Subcutaneous adipose tissue (tissue), 4 donors: Measurements from ENCODE around the gene JAZF1. TPM values are rescaled to one million over a fixed set of nuclear protein-coding genes. Genes with fewer than 3 reads are reported as not detected.

Experiments
- total RNA-seq, 4 donors: library from RNA; depleted of rRNA; stranded (reverse); fragments of >200 nt; gene quantifications; one replicate each; pipeline ENCODE4 v1.1.0, GENCODE V29; 2016
- TF ChIP-seq, protein P1 (sequence below): fragments of 450-650 bp; IDR thresholded peaks from one replicate; pipeline ENCODE4 v1.5.1; 2016; ENCODE audit warnings: low read depth, mild to moderate bottlenecking, control low read depth, antibody characterized with exemption, moderate library complexity

The JAZF1 gene
- total RNA-seq, 4 donors from 2014 or later = 12.6 to 35.9 (median 23.2) TPM

DNA sequence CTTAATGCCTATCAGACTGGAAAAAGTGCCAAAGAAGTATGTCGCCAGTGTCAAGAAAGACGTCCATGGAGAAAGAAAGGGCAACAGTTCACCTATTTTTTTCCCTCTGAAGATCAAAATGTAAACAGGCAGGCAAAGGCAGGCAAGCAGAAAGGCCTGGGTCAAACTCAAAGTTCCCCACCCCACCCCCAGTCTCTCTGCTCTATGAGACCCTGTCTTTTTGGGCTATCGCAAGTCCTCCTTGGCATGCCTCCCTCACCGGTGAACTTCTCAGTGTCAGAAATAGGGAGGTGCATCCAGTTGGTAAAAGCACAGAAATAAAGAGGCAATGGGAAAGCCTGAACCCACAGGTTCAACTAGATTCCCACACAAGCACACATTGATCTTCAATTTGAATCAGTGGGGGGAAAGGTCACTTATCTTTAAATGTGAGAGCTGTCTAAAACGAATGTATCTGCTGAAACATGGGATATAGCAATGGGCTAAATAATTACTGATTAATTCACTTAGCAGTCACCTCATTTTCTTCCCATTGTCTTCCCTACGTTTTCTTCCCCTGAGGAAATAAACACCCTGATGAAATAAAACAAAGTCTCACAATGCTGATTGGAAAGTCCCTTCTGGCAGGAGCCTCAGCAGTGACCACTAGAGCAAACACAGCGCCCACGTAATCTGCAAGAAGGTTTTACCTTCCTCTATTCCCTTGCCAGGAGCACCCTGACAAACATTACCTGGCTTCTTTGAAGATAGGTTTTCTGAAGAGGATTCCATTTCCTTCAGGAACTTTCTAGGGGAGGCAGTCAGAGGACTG, 31.1 kb downstream of the JAZF1 start:
- TF ChIP-seq, protein P1, sequence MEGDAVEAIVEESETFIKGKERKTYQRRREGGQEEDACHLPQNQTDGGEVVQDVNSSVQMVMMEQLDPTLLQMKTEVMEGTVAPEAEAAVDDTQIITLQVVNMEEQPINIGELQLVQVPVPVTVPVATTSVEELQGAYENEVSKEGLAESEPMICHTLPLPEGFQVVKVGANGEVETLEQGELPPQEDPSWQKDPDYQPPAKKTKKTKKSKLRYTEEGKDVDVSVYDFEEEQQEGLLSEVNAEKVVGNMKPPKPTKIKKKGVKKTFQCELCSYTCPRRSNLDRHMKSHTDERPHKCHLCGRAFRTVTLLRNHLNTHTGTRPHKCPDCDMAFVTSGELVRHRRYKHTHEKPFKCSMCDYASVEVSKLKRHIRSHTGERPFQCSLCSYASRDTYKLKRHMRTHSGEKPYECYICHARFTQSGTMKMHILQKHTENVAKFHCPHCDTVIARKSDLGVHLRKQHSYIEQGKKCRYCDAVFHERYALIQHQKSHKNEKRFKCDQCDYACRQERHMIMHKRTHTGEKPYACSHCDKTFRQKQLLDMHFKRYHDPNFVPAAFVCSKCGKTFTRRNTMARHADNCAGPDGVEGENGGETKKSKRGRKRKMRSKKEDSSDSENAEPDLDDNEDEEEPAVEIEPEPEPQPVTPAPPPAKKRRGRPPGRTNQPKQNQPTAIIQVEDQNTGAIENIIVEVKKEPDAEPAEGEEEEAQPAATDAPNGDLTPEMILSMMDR = no peak

DNA sequence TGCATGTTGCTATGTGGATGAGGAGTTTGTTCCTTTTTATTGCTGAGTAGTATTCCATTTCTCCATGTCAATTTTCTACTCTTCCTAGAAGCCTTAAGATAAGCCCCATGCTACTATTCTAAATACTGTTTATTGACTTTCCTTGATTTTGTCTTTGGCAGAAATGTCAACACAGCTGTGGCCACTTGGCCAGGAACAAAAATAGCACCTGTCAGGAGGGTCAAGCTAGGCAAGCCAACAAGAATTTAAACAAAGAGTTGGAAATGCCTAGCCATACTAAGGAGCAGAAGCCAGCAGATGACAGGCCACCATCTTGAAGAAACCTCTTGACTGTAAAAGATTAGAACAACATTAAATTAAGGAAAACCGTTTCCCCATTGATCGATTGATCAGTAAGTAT, 34.7 kb downstream of the JAZF1 start:
- TF ChIP-seq, protein P1 = no peak

DNA sequence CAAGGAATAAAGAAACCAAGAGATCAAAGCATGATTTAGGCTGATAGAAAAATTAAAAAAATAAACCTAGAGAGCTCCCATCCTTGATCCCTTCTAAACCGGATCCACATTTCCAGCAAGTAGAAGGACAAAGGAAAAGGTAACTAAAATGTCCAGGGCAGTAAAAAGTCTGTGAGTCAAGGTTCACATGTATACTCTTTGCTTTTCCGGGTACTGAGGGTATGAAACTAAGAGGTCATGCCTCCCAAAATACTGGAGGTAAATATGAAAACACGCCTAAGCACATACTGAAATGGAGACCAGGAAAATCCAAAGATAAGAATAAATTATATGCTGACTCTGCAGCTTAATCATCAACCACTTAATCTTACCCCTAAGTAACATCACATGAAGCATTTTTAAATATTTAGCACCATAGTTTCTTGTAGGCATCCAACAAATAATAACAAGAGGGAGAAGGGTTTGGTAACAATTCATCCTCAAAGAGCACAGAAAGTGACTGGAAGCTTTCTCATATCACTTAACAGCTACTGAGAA, 35.4 kb downstream of the JAZF1 start:
- TF ChIP-seq, protein P1 = no peak

DNA sequence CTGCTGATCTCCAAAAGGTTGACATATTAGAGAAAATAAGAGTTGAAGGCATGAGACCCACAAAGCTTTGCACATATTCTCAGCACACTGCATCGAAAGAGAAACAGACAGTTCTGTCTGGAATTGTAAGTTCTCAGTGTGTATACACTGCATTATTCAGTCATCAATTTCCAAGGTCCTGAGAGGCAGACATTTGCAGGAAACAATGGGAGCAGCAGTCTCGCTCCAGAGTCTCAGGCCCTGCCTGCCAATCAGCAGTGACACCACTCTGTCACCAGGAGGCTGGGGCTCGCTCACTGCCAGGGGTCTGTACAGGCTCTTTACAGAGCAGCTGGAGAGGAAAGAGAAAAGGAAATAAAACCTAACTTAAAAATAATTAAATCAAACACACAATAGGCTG, 36.3 kb downstream of the JAZF1 start:
- TF ChIP-seq, protein P1 = no peak

DNA sequence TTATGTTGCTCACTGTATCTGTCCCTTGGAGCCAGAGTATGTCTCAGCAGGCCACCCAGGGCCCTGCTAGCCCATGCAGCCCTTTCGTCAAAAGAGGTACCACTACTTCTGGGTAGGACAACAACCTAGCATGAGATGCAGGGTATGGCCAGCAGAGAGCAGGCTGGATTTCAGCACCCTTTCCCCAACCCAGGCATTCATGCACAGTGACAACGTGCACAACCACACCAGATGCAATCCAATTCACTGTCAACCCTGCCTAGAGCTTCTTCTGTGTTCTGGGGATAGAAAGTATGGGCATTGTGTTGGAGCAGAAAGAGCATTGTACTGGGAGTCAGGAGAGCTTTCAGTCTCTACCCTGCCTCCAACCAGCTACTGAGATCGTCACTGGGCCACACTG, 37.9 kb downstream of the JAZF1 start:
- TF ChIP-seq, protein P1 = no peak

DNA sequence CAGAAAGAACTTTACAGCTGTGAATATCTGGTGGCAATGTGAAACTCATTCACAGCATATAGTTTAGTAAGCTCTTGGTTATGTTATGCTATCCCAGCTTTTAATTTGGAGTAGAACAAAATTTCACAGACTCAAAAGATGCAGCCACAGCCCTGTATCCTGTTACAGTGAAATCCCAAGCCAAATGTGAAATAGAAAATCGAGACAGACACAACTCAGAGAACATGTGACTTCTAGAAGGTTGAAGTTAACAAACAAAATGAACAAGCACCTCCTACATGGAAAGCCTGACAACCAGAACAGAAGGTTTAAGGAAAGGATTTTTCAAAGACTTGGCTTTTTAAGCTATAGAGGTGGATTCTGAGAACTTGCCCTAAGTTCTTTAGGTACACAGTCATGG, 39.6 kb downstream of the JAZF1 start:
- TF ChIP-seq, protein P1 = no peak

DNA sequence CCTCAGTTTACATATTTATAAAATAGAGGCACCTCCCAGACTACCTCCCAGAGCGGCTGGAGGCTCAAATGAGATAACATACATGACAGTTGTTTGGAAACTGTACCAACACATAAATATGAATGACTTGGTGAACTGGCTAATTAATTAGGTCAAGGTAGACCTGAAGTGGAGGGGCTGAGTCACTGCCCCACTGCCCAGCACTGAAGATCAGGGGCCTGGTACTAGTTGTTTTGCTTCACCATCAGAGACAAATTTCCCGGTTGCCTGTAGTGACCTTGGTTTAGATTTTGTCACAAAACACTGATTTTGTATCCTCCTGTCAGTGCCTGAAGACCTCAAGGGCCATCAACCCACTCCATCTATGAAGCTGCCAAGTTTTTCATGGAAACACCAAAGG, 41.8 kb downstream of the JAZF1 start:
- TF ChIP-seq, protein P1 = no peak
